ENCODE data around the gene NUP58.

Gene NUP58

GRCh38 chr13:25301347-25302113 lies at the start of gene NUP58:
Gene NUP58, plus strand, starts transcription at chr13:25301625. Its CDS starts 149 bp downstream, at chr13:25301774.
- Histone ChIP-seq H3K27ac (ENCODE audit: low read length) (peak within 1 kb of the TSS; percentile 97), H3K27me3 (ENCODE audit: low read depth, low read length) (no peaks in the 10 kb centered on the region), H3K4me3 (ENCODE audit: low read depth in 1 of 2, low read length in 2 of 2) (peak within 1 kb of the TSS; percentile 76 to 96), H3K4me1 (ENCODE audit: control insufficient read depth in 1 of 2, insufficient read depth in 2 of 2, low read length in 2 of 2) (peaks cover 7 to 18% of the 10 kb centered on the region in 2 donors), H3K36me3 (ENCODE audit: control insufficient read depth in 1 of 2, insufficient read depth in 2 of 2, low read length in 2 of 2) (peaks cover 0 to 9% of the 10 kb centered on the region in 2 donors), H3K9me3 (ENCODE audit: control insufficient read depth in 1 of 2, low read length in 2 of 2) (no peaks in the 10 kb centered on the region)

GRCh38 chr13:25252225-25252624 lies 49.2 kb upstream of the NUP58 start:
- H3K27ac ChIP-seq (ENCODE audit: low read length): no peak overlapping the region
- no peaks in the 10 kb centered on the region for H3K27me3 ChIP-seq (ENCODE audit: low read depth, low read length)
- no peak overlapping the region for H3K4me3 ChIP-seq (ENCODE audit: low read depth in 1 of 2, low read length in 2 of 2)
- H3K36me3 ChIP-seq (ENCODE audit: control insufficient read depth in 1 of 2, insufficient read depth in 2 of 2, low read length in 2 of 2): peaks cover 41 to 42% of the 10 kb centered on the region in 2 donors
- no peaks in the 10 kb centered on the region for H3K9me3 ChIP-seq (ENCODE audit: control insufficient read depth in 1 of 2, low read length in 2 of 2)
- H3K4me1 ChIP-seq (ENCODE audit: control insufficient read depth in 1 of 2, insufficient read depth in 2 of 2, low read length in 2 of 2): no peaks in the 10 kb centered on the region

GRCh38 chr13:25252752-25253151 lies 48.7 kb upstream of the NUP58 start:
- Histone ChIP-seq H3K9me3 (ENCODE audit: control insufficient read depth in 1 of 2, low read length in 2 of 2) (no peaks in the 10 kb centered on the region), H3K4me1 (ENCODE audit: control insufficient read depth in 1 of 2, insufficient read depth in 2 of 2, low read length in 2 of 2) (no peaks in the 10 kb centered on the region), H3K27me3 (ENCODE audit: low read depth, low read length) (no peaks in the 10 kb centered on the region), H3K36me3 (ENCODE audit: control insufficient read depth in 1 of 2, insufficient read depth in 2 of 2, low read length in 2 of 2) (peaks cover 42 to 48% of the 10 kb centered on the region in 2 donors), H3K27ac (ENCODE audit: low read length) (no peak overlapping the region), H3K4me3 (ENCODE audit: low read depth in 1 of 2, low read length in 2 of 2) (no peak overlapping the region)

- no peaks in the 10 kb centered on the region for H3K4me1 ChIP-seq (ENCODE audit: control insufficient read depth in 1 of 2, insufficient read depth in 2 of 2, low read length in 2 of 2)
- no peak overlapping the region for H3K4me3 ChIP-seq (ENCODE audit: low read depth in 1 of 2, low read length in 2 of 2)
- no peaks in the 10 kb centered on the region for H3K9me3 ChIP-seq (ENCODE audit: control insufficient read depth in 1 of 2, low read length in 2 of 2)
- H3K27ac ChIP-seq (ENCODE audit: low read length): no peak overlapping the region
- H3K36me3 ChIP-seq (ENCODE audit: control insufficient read depth in 1 of 2, insufficient read depth in 2 of 2, low read length in 2 of 2): peaks cover 42 to 48% of the 10 kb centered on the region in 2 donors
- H3K27me3 ChIP-seq (ENCODE audit: low read depth, low read length): no peaks in the 10 kb centered on the region
Observed at GRCh38 chr13:25253702-25254101, 47.7 kb upstream of the NUP58 start.

GRCh38 chr13:25262261-25262660 lies 39.2 kb upstream of the NUP58 start:
- H3K27ac ChIP-seq (ENCODE audit: low read length): no peak overlapping the region
- H3K9me3 ChIP-seq (ENCODE audit: control insufficient read depth in 1 of 2, low read length in 2 of 2): no peaks in the 10 kb centered on the region
- no peaks in the 10 kb centered on the region for H3K27me3 ChIP-seq (ENCODE audit: low read depth, low read length)
- no peaks in the 10 kb centered on the region for H3K4me1 ChIP-seq (ENCODE audit: control insufficient read depth in 1 of 2, insufficient read depth in 2 of 2, low read length in 2 of 2)
- peaks cover 38 to 54% of the 10 kb centered on the region in 2 donors for H3K36me3 ChIP-seq (ENCODE audit: control insufficient read depth in 1 of 2, insufficient read depth in 2 of 2, low read length in 2 of 2)
- no peak overlapping the region for H3K4me3 ChIP-seq (ENCODE audit: low read depth in 1 of 2, low read length in 2 of 2)

- H3K27ac ChIP-seq (ENCODE audit: low read length): no peak overlapping the region
- H3K4me1 ChIP-seq (ENCODE audit: control insufficient read depth in 1 of 2, insufficient read depth in 2 of 2, low read length in 2 of 2): no peaks in the 10 kb centered on the region
- no peak overlapping the region for H3K4me3 ChIP-seq (ENCODE audit: low read depth in 1 of 2, low read length in 2 of 2)
- H3K36me3 ChIP-seq (ENCODE audit: control insufficient read depth in 1 of 2, insufficient read depth in 2 of 2, low read length in 2 of 2): peaks cover 32 to 48% of the 10 kb centered on the region in 2 donors
- no peaks in the 10 kb centered on the region for H3K27me3 ChIP-seq (ENCODE audit: low read depth, low read length)
- H3K9me3 ChIP-seq (ENCODE audit: control insufficient read depth in 1 of 2, low read length in 2 of 2): no peaks in the 10 kb centered on the region
Observed at GRCh38 chr13:25266706-25267105, 34.7 kb upstream of the NUP58 start.

GRCh38 chr13:25267715-25268114 lies 33.7 kb upstream of the NUP58 start:
- H3K4me3 ChIP-seq (ENCODE audit: low read depth in 1 of 2, low read length in 2 of 2): no peak overlapping the region
- no peaks in the 10 kb centered on the region for H3K4me1 ChIP-seq (ENCODE audit: control insufficient read depth in 1 of 2, insufficient read depth in 2 of 2, low read length in 2 of 2)
- H3K36me3 ChIP-seq (ENCODE audit: control insufficient read depth in 1 of 2, insufficient read depth in 2 of 2, low read length in 2 of 2): peaks cover 22 to 48% of the 10 kb centered on the region in 2 donors
- H3K27ac ChIP-seq (ENCODE audit: low read length): no peak overlapping the region
- H3K27me3 ChIP-seq (ENCODE audit: low read depth, low read length): no peaks in the 10 kb centered on the region
- H3K9me3 ChIP-seq (ENCODE audit: control insufficient read depth in 1 of 2, low read length in 2 of 2): no peaks in the 10 kb centered on the region

GRCh38 chr13:25268561-25268960 lies 32.9 kb upstream of the NUP58 start:
- Histone ChIP-seq H3K4me1 (ENCODE audit: control insufficient read depth in 1 of 2, insufficient read depth in 2 of 2, low read length in 2 of 2) (no peaks in the 10 kb centered on the region), H3K9me3 (ENCODE audit: control insufficient read depth in 1 of 2, low read length in 2 of 2) (no peaks in the 10 kb centered on the region), H3K36me3 (ENCODE audit: control insufficient read depth in 1 of 2, insufficient read depth in 2 of 2, low read length in 2 of 2) (peaks cover 20 to 43% of the 10 kb centered on the region in 2 donors), H3K27me3 (ENCODE audit: low read depth, low read length) (no peaks in the 10 kb centered on the region), H3K4me3 (ENCODE audit: low read depth in 1 of 2, low read length in 2 of 2) (no peak overlapping the region), H3K27ac (ENCODE audit: low read length) (no peak overlapping the region)

GRCh38 chr13:25276748-25277147 lies 24.7 kb upstream of the NUP58 start:
- Histone ChIP-seq H3K4me3 (ENCODE audit: low read depth in 1 of 2, low read length in 2 of 2) (no peak overlapping the region), H3K27ac (ENCODE audit: low read length) (no peak overlapping the region), H3K9me3 (ENCODE audit: control insufficient read depth in 1 of 2, low read length in 2 of 2) (no peaks in the 10 kb centered on the region), H3K4me1 (ENCODE audit: control insufficient read depth in 1 of 2, insufficient read depth in 2 of 2, low read length in 2 of 2) (no peaks in the 10 kb centered on the region), H3K36me3 (ENCODE audit: control insufficient read depth in 1 of 2, insufficient read depth in 2 of 2, low read length in 2 of 2) (peaks cover 4 to 11% of the 10 kb centered on the region in 2 donors), H3K27me3 (ENCODE audit: low read depth, low read length) (no peaks in the 10 kb centered on the region)

GRCh38 chr13:25280396-25280795 lies 21.0 kb upstream of the NUP58 start:
- Histone ChIP-seq H3K27me3 (ENCODE audit: low read depth, low read length) (no peaks in the 10 kb centered on the region), H3K4me3 (ENCODE audit: low read depth in 1 of 2, low read length in 2 of 2) (no peak overlapping the region), H3K4me1 (ENCODE audit: control insufficient read depth in 1 of 2, insufficient read depth in 2 of 2, low read length in 2 of 2) (peaks cover 0 to 3% of the 10 kb centered on the region in 2 donors), H3K27ac (ENCODE audit: low read length) (no peak overlapping the region), H3K9me3 (ENCODE audit: control insufficient read depth in 1 of 2, low read length in 2 of 2) (no peaks in the 10 kb centered on the region), H3K36me3 (ENCODE audit: control insufficient read depth in 1 of 2, insufficient read depth in 2 of 2, low read length in 2 of 2) (no peaks in the 10 kb centered on the region)

- H3K27me3 ChIP-seq (ENCODE audit: low read depth, low read length): no peaks in the 10 kb centered on the region
- no peak overlapping the region for H3K4me3 ChIP-seq (ENCODE audit: low read depth in 1 of 2, low read length in 2 of 2)
- H3K9me3 ChIP-seq (ENCODE audit: control insufficient read depth in 1 of 2, low read length in 2 of 2): no peaks in the 10 kb centered on the region
- peaks cover 0 to 12% of the 10 kb centered on the region in 2 donors for H3K4me1 ChIP-seq (ENCODE audit: control insufficient read depth in 1 of 2, insufficient read depth in 2 of 2, low read length in 2 of 2)
- no peaks in the 10 kb centered on the region for H3K36me3 ChIP-seq (ENCODE audit: control insufficient read depth in 1 of 2, insufficient read depth in 2 of 2, low read length in 2 of 2)
- H3K27ac ChIP-seq (ENCODE audit: low read length): no peak overlapping the region
Observed at GRCh38 chr13:25281193-25281934, 20.1 kb upstream of the NUP58 start.

All from muscle layer of duodenum (tissue), 2 donors.